SU-DHL-6 (cell line): ENCODE measurements around the gene PAK2.
A peak's percentile ranks its signal among the peaks of the same experiment; 100 is the strongest.
"Not testable (repeated sequence)": the region's sequence is repeated elsewhere in the genome, so short reads cannot be mapped to it uniquely, and the experiment has no call there.

Source experiments
- H2AFZ ChIP-seq: fragments of 200-600 bp; sonication (generic); 2 replicates; pipeline ENCODE4 v1.6.1; 2014; ENCODE audit warnings: low read depth, mild to moderate bottlenecking, moderate library complexity, mixed read lengths, antibody characterized with exemption, low read length; ENCODE audit not compliant: severe bottlenecking
- H3F3A ChIP-seq: fragments of 200-600 bp; shearing (Covaris generic); 2 replicates; pipeline ENCODE4 v1.6.0; 2016; ENCODE audit warnings: antibody characterized with exemption, mild to moderate bottlenecking; ENCODE audit not compliant: insufficient read depth
- H3K27ac ChIP-seq: fragments of 200-600 bp; sonication (generic); 2 replicates; pipeline ENCODE4 v1.5.1; 2016; ENCODE audit warnings: low read depth, mild to moderate bottlenecking, low read length, moderate library complexity, mixed read lengths
- H3K27me3 ChIP-seq: fragments of 200-600 bp; sonication (generic), shearing (Covaris generic); 2 replicates; pipeline ENCODE4 v1.6.0; 2014; ENCODE audit warnings: mild to moderate bottlenecking, low read length
- H3K36me3 ChIP-seq: fragments of 200-600 bp; sonication (generic); 2 replicates; pipeline ENCODE4 v1.6.1; 2014; ENCODE audit warnings: mild to moderate bottlenecking, low read length, mixed read lengths
- H3K4me2 ChIP-seq: fragments of 300-600, 200-600 bp; shearing (Covaris generic), sonication (generic); 2 replicates; pipeline ENCODE4 v1.6.0; 2014; ENCODE audit warnings: low read length, low read depth, mild to moderate bottlenecking; ENCODE audit not compliant: poor library complexity, severe bottlenecking
- H3K4me3 ChIP-seq: fragments of 200-600 bp; sonication (generic); 2 replicates; pipeline ENCODE4 v1.5.1; 2014; ENCODE audit warnings: antibody characterized with exemption, low read length, mild to moderate bottlenecking, mixed read lengths; ENCODE audit not compliant: insufficient read depth, poor library complexity, severe bottlenecking
- H3K79me2 ChIP-seq: fragments of 200-600 bp; sonication (generic); 2 replicates; pipeline ENCODE4 v1.6.1; 2014; ENCODE audit warnings: mild to moderate bottlenecking, low read length, moderate library complexity; ENCODE audit not compliant: insufficient read depth
- H3K9ac ChIP-seq: fragments of 200-600 bp; sonication (generic); 2 replicates; pipeline ENCODE4 v1.7.0; 2014; ENCODE audit warnings: mild to moderate bottlenecking, low read length
- H3K9me2 ChIP-seq: fragments of 200-600 bp; sonication (generic); replicated peaks from 2 replicates; pipeline ENCODE4 v1.6.1; 2014; ENCODE audit warnings: low read length; ENCODE audit not compliant: insufficient read depth
- H3K9me3 ChIP-seq: fragments of 200-600 bp; sonication (generic); 2 replicates; pipeline ENCODE4 v1.6.1; 2014; ENCODE audit warnings: low read length, mixed read lengths; ENCODE audit not compliant: insufficient read depth
- H4K20me1 ChIP-seq: fragments of 200-600 bp; sonication (generic); 2 replicates; pipeline ENCODE4 v1.6.1; 2014; ENCODE audit warnings: low read depth, mild to moderate bottlenecking, antibody characterized with exemption, low read length, moderate library complexity, mixed read lengths
- CTCF ChIP-seq: fragments of 200-600 bp; sonication (generic); IDR thresholded peaks from one replicate; pipeline ENCODE4 v1.5.1; 2017; ENCODE audit warnings: antibody characterized with exemption, mild to moderate bottlenecking, low read length, moderate library complexity; ENCODE audit not compliant: insufficient read depth, poor library complexity, severe bottlenecking
- EZH2phosphoT487 ChIP-seq: fragments of 200-600 bp; sonication (generic), shearing (Covaris generic); conservative IDR thresholded peaks from 2 replicates; pipeline ENCODE4 v1.6.1; 2018; ENCODE audit warnings: mild to moderate bottlenecking, antibody characterized with exemption, low read length, moderate library complexity, mixed read lengths

The PAK2 gene

GRCh38 chr3:196708467-196708866 lies 31.2 kb upstream of the PAK2 start:
- H3K9ac ChIP-seq = no peak overlapping the region
- H3K4me3 ChIP-seq = no peak overlapping the region
- H3F3A ChIP-seq = no peaks in the 10 kb centered on the region
- no peaks in the 10 kb centered on the region; the same call in 1 of the 2 replicates for H3K79me2 ChIP-seq
- TF ChIP-seq CTCF = no peak
- H3K36me3 ChIP-seq = no peaks in the 10 kb centered on the region
- H3K9me3 ChIP-seq = no peaks in the 10 kb centered on the region
- H4K20me1 ChIP-seq = no peaks in the 10 kb centered on the region
- H3K27ac ChIP-seq = no peak overlapping the region
- H3K27me3 ChIP-seq = no peaks in the 10 kb centered on the region
- no peaks in the 10 kb centered on the region for H3K9me2 ChIP-seq
- no peak overlapping the region for H3K4me2 ChIP-seq
- H2AFZ ChIP-seq = no peak overlapping the region

DNA sequence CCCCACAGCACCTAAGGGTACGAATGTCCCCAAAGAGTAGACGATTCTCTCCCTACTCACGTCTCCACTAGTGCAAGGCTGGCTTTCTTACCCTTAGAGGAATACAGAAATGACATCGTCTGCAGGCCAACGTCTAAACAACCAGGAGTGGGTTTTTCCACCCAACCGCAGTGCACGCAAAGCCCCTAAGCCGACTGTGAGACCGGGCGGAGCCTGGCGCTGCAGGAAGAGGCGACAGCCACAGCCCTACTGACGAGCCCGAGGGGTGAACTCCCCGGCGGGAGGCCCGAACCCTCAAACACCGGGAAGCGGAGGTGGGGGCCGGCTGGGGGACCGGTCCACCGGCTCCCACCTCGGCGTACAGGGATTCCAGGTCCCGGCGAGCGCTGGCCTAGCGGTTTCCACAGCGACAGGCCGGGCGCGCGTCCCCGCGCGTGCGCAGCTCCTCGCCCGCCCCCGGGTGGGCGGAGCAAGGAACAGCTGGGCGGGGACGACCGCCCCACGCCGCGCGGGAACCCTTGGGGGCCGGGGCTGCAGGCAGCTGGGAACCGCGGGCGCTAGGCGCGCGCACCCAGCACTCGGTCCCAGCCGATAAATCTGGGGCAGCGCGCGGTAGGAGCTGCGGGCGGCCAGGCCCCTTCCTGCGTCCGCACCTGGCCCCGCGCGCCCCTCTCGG lies 27.7 kb upstream of the PAK2 start, which contains the start of the genes CEP19 and PIGX:
Gene CEP19 (minus strand): TSS at position 413 of the 676 bp plus-strand sequence. CDS start 3,593 bp downstream, outside the sequence.
Gene PIGX (plus strand): TSS at position 540 of the 676 bp plus-strand sequence.
- Histone ChIP-seq H2AFZ (peak within 1 kb of the TSS; percentile 88), H3K27ac (peak within 1 kb of the TSS; percentile 33), H3K9me2 (no peaks in the 10 kb centered on the region), H3K79me2 (no peaks in the 10 kb centered on the region; the same call in 1 of the 2 replicates), H3K9me3 (no peaks in the 10 kb centered on the region), H3F3A (peaks cover 4% of the 10 kb centered on the region; the same call in 1 of the 2 replicates), H4K20me1 (no peaks in the 10 kb centered on the region), H3K36me3 (no peaks in the 10 kb centered on the region), H3K4me2 (peak within 1 kb of the TSS; percentile 59), H3K27me3 (no peaks in the 10 kb centered on the region), H3K4me3 (peak within 1 kb of the TSS; percentile 63), H3K9ac (peak within 1 kb of the TSS; percentile 94)
- TF ChIP-seq CTCF (no peak), EZH2phosphoT487 (no peak)

DNA sequence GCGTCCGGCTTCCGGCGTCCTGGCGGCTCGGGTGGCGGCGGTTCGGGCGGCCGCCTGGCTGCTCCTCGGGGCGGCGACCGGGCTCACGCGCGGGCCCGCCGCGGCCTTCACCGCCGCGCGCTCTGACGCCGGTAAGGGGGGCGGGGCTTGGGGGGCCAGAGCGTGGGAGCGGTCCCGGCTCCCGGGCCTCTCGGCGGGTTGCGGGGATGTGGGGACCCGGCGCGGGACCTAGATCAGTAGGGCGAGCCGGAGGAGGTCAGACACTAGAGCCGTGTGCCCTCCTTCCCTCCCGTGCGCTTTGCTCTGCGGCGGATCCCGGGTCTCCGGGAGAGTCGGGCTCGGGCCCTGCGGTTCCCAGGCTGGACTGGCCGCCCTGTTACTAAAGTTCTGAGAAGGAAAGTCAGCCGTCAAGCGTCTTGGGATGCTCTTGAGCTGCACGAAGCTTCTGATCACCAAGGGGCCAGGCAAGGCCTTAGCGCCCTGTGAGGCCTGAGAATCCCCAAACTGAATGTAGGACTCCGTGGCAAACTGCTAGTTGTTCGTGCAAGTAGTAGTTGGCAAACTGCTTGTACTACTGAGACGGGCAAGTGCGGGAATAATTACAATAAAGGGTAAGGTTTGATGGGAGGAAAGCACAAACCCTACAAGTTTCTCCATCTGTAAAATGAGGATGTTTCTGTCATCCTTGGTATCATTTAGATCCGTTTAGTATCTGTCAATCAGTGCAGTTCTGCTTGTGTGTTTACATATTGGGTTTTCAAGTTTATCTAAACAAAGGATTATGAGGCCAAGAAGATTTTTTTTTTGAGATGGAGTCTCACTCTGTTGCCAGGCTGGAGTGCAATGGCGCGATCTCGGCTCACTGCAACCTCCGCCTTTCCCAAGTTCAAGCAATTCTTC lies 26.9 kb upstream of the PAK2 start:
- H3K9me3 ChIP-seq = no peaks in the 10 kb centered on the region
- no peaks in the 10 kb centered on the region for H3K27me3 ChIP-seq
- peak overlapping the region; percentile 88 for H2AFZ ChIP-seq
- H3F3A ChIP-seq = peaks cover 4% of the 10 kb centered on the region; the same call in 1 of the 2 replicates
- peak overlapping the region; percentile 33 for H3K27ac ChIP-seq
- TF ChIP-seq CTCF (no peak), EZH2phosphoT487 (no peak)
- H3K9ac ChIP-seq = peak overlapping the region; percentile 94
- no peaks in the 10 kb centered on the region for H3K36me3 ChIP-seq
- H3K9me2 ChIP-seq = no peaks in the 10 kb centered on the region
- H4K20me1 ChIP-seq = no peaks in the 10 kb centered on the region
- peak overlapping the region; percentile 59 for H3K4me2 ChIP-seq
- no peaks in the 10 kb centered on the region; the same call in 1 of the 2 replicates for H3K79me2 ChIP-seq
- H3K4me3 ChIP-seq = peak overlapping the region; percentile 63

DNA sequence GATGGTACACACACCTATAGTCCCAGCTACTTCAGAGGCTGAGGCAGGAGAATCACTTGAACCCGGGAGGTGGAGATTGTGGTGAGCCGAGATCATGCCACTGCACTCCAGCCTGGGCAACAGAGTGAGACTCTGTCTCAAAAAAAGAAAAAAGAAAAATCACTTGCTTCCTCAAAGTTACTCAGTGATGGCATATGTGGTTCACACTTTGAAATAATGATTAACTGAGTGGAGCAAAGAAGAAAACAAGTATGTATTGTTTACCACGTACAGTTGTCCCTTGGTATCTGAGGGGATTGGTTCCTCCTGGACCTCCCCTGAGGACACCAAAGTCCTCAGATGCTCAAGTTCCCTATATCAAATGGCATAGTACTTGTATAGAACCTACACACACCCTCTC lies 22.5 kb upstream of the PAK2 start:
- not testable (repeated sequence) for H2AFZ ChIP-seq, H3K9ac ChIP-seq, H3K4me2 ChIP-seq, H3K9me3 ChIP-seq, H4K20me1 ChIP-seq, H3K4me3 ChIP-seq, H3K79me2 ChIP-seq, H3K27ac ChIP-seq, H3K9me2 ChIP-seq, H3K27me3 ChIP-seq
- H3F3A ChIP-seq = peaks cover 11% of the 10 kb centered on the region; the same call in 1 of the 2 replicates
- H3K36me3 ChIP-seq = peaks cover 18% of the 10 kb centered on the region; the same call in 1 of the 2 replicates
